ENCODE results near the gene MESP1.

MESP1 gene

GRCh38 chr15:89707577-89707976 is 43.5 kb downstream of the MESP1 start:
- no peak for DNase-seq

GRCh38 chr15:89704411-89704810 is 46.6 kb downstream of the MESP1 start:
- DNase-seq = no peak
